ENCODE measurements around the gene SLC26A8. TPM values are rescaled to one million over a fixed set of nuclear protein-coding genes. Genes with fewer than 3 reads are reported as not detected.
"Not testable (repeated sequence)": the region's sequence is repeated elsewhere in the genome, so short reads cannot be mapped to it uniquely, and the experiment has no call there.

The SLC26A8 gene
- total RNA-seq, 1 experiment from 2014 or later = 1.8 TPM

- Mint-ChIP-seq H3K36me3 (ENCODE audit: insufficient read depth, unreplicated experiment) (peaks cover 15% of the 10 kb centered on the region), H3K27me3 (ENCODE audit: insufficient read depth, unreplicated experiment) (no peaks in the 10 kb centered on the region), H3K9me3 (ENCODE audit: unreplicated experiment) (no peaks in the 10 kb centered on the region), H3K27ac (ENCODE audit: unreplicated experiment) (no peak overlapping the region), H3K4me1 (ENCODE audit: low read depth, unreplicated experiment) (peaks cover 23% of the 10 kb centered on the region), H3K4me3 (ENCODE audit: unreplicated experiment) (no peak overlapping the region)
- BruUV-seq (replicated peaks) = no TSS peak
- ChIA-PET CTCF (no interaction called here), POLR2A (no interaction called here)
- intact Hi-C loops (cut with micrococcal nuclease; ENCODE audit: unreplicated experiment) = no loop called here
- no peaks in the 10 kb centered on the region for H3K27me3 ChIP-seq (replicated peaks; ENCODE audit: control insufficient read depth, insufficient read depth, low read length)
- peaks cover 21% of the 10 kb centered on the region for H3K4me1 ChIP-seq
- no peaks in the 10 kb centered on the region for H3K36me3 ChIP-seq (ENCODE audit: control insufficient read depth, insufficient read depth, low read length)
- no peaks in the 10 kb centered on the region for H3K9me3 ChIP-seq
- no peak overlapping the region for H3K4me3 ChIP-seq (ENCODE audit: low read depth, low read length)
- TF ChIP-seq CTCF (IDR thresholded peaks at IDR 0.05; ENCODE audit: insufficient read depth in 1 of 2, low read depth in 1 of 2, low read length in 1 of 2, severe bottlenecking in 1 of 2, unreplicated experiment in 1 of 2) = no peak
- no peak for DNase-seq
Observed at GRCh38 chr6:36034441-36034840, 10.0 kb upstream of the SLC26A8 start.

DNA sequence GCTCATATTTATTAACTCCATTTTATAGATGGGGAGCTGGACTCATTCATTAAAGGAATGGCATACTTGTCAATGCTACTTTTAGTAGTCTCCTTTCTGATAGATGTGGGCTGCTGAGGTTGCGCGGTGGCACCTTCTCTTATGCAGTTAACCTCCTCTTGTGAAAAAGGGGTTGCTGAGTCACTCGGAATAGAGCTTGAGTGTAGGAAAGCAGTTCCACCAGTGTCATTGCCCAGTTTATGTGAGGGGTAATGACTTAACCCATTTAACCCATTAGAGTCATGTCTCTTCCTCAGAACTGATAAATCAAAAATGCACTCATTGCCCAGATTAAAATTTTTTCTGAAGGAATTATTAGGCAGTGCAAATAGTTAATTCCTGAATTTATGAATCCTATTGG lies 9.5 kb upstream of the SLC26A8 start:
- ChIA-PET CTCF (no interaction called here), POLR2A (no interaction called here)
- intact Hi-C loops (cut with micrococcal nuclease; ENCODE audit: unreplicated experiment) = no loop called here
- H3K27ac Mint-ChIP-seq (ENCODE audit: unreplicated experiment) = no peak overlapping the region
- H3K9me3 Mint-ChIP-seq (ENCODE audit: unreplicated experiment) = no peaks in the 10 kb centered on the region
- H3K36me3 ChIP-seq (ENCODE audit: control insufficient read depth, insufficient read depth, low read length) = no peaks in the 10 kb centered on the region
- no peak for DNase-seq
- peaks cover 19% of the 10 kb centered on the region for H3K36me3 Mint-ChIP-seq (ENCODE audit: insufficient read depth, unreplicated experiment)
- no TSS peak for BruUV-seq (replicated peaks)
- peaks cover 21% of the 10 kb centered on the region for H3K4me1 ChIP-seq
- H3K4me3 Mint-ChIP-seq (ENCODE audit: unreplicated experiment) = no peak overlapping the region
- no peaks in the 10 kb centered on the region for H3K27me3 ChIP-seq (replicated peaks; ENCODE audit: control insufficient read depth, insufficient read depth, low read length)
- no peak overlapping the region for H3K4me3 ChIP-seq (ENCODE audit: low read depth, low read length)
- H3K9me3 ChIP-seq = no peaks in the 10 kb centered on the region
- no peaks in the 10 kb centered on the region for H3K27me3 Mint-ChIP-seq (ENCODE audit: insufficient read depth, unreplicated experiment)
- TF ChIP-seq CTCF (IDR thresholded peaks at IDR 0.05; ENCODE audit: insufficient read depth in 1 of 2, low read depth in 1 of 2, low read length in 1 of 2, severe bottlenecking in 1 of 2, unreplicated experiment in 1 of 2) = no peak
- peaks cover 19% of the 10 kb centered on the region for H3K4me1 Mint-ChIP-seq (ENCODE audit: low read depth, unreplicated experiment)

DNA sequence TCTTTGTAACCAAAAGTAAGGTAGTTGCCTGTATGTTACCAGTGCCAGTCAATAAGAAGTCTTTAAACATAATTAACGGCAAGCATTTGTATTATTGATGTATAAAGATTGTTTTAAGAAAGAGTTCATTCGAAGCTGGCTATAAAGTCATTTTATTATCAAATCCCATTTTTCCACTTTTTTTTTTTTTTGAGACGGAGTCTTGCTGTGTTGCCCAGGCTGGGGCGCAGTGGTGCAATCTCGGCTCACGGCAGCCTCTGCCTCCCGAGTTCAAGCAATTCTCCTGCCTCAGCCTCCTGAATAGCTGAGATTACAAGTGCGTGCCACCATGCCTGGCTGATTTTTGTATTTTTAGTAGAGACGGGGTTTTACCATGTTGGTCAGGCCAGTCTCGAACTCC lies 8.7 kb upstream of the SLC26A8 start:
- H3K9me3 Mint-ChIP-seq (ENCODE audit: unreplicated experiment); POLR2A ChIA-PET; H3K4me3 Mint-ChIP-seq (ENCODE audit: unreplicated experiment); H3K4me3 ChIP-seq (ENCODE audit: low read depth, low read length); BruUV-seq (replicated peaks); H3K27me3 Mint-ChIP-seq (ENCODE audit: insufficient read depth, unreplicated experiment); CTCF ChIA-PET; H3K36me3 ChIP-seq (ENCODE audit: control insufficient read depth, insufficient read depth, low read length); H3K27ac Mint-ChIP-seq (ENCODE audit: unreplicated experiment); H3K27me3 ChIP-seq (replicated peaks; ENCODE audit: control insufficient read depth, insufficient read depth, low read length); intact Hi-C loops (cut with micrococcal nuclease; ENCODE audit: unreplicated experiment); DNase-seq; H3K9me3 ChIP-seq: not testable (repeated sequence)
- Mint-ChIP-seq H3K36me3 (ENCODE audit: insufficient read depth, unreplicated experiment) (peaks cover 24% of the 10 kb centered on the region), H3K4me1 (ENCODE audit: low read depth, unreplicated experiment) (peaks cover 14% of the 10 kb centered on the region)
- peaks cover 21% of the 10 kb centered on the region for H3K4me1 ChIP-seq

GRCh38 chr6:36032261-36032660 lies 7.8 kb upstream of the SLC26A8 start:
- Mint-ChIP-seq H3K4me3 (ENCODE audit: unreplicated experiment) (no peak overlapping the region), H3K27me3 (ENCODE audit: insufficient read depth, unreplicated experiment) (no peaks in the 10 kb centered on the region), H3K4me1 (ENCODE audit: low read depth, unreplicated experiment) (peaks cover 8% of the 10 kb centered on the region), H3K36me3 (ENCODE audit: insufficient read depth, unreplicated experiment) (peaks cover 23% of the 10 kb centered on the region), H3K9me3 (ENCODE audit: unreplicated experiment) (no peaks in the 10 kb centered on the region), H3K27ac (ENCODE audit: unreplicated experiment) (no peak overlapping the region)
- intact Hi-C loops (cut with micrococcal nuclease; ENCODE audit: unreplicated experiment) = no loop called here
- no peaks in the 10 kb centered on the region for H3K27me3 ChIP-seq (replicated peaks; ENCODE audit: control insufficient read depth, insufficient read depth, low read length)
- no TSS peak for BruUV-seq (replicated peaks)
- H3K4me3 ChIP-seq (ENCODE audit: low read depth, low read length) = no peak overlapping the region
- no peaks in the 10 kb centered on the region for H3K36me3 ChIP-seq (ENCODE audit: control insufficient read depth, insufficient read depth, low read length)
- peaks cover 21% of the 10 kb centered on the region for H3K4me1 ChIP-seq
- TF ChIP-seq CTCF (IDR thresholded peaks at IDR 0.05; ENCODE audit: insufficient read depth in 1 of 2, low read depth in 1 of 2, low read length in 1 of 2, severe bottlenecking in 1 of 2, unreplicated experiment in 1 of 2) = no peak
- POLR2A ChIA-PET = no interaction called here
- DNase-seq = no peak
- H3K9me3 ChIP-seq = no peaks in the 10 kb centered on the region
- CTCF ChIA-PET = no interaction called here

Measured in Caco-2 (cell line).